ENCODE results near the gene GGA2. TPM values are rescaled to one million over a fixed set of nuclear protein-coding genes. Genes with fewer than 3 reads are reported as not detected.

GGA2 gene
- total RNA-seq, 3 donors from 2014 or later = 37.9 to 62.6 (median 47.6) TPM

- H3K9me3 ChIP-seq = no peaks in the 10 kb centered on the region
- intact Hi-C loops (cut with DNase I, micrococcal nuclease) = no loop called here
- DNase-seq (peak in 1 of 3 donors; percentile 39), ATAC-seq (peak; percentile 56)
- peaks cover 13% of the 10 kb centered on the region for H3K4me1 ChIP-seq (ENCODE audit: low read depth)
- H3K4me3 ChIP-seq = peak overlapping the region; percentile 81
- no peak for TF ChIP-seq CTCF (IDR thresholded peaks at IDR 0.05)
- no peaks in the 10 kb centered on the region for H3K36me3 ChIP-seq (ENCODE audit: low read depth)
Observed at GRCh38 chr16:23509782-23510163, 521 bp downstream of the GGA2 start.

- ATAC-seq = no peak
- intact Hi-C loops (cut with DNase I, micrococcal nuclease) = no loop called here
- no peak for TF ChIP-seq CTCF (IDR thresholded peaks at IDR 0.05)
- Histone ChIP-seq H3K4me3 (peak overlapping the region; percentile 81), H3K36me3 (ENCODE audit: low read depth) (no peaks in the 10 kb centered on the region), H3K4me1 (ENCODE audit: low read depth) (peaks cover 13% of the 10 kb centered on the region), H3K9me3 (no peaks in the 10 kb centered on the region)
- DNase-seq = no peak
Observed at GRCh38 chr16:23509441-23509754, 896 bp downstream of the GGA2 start.

GRCh38 chr16:23508589-23509440 lies 1.5 kb downstream of the GGA2 start:
- DNase-seq (peak in 2 of 3 donors; percentile 42 to 44), ATAC-seq (peak; percentile 15)
- intact Hi-C loops (cut with DNase I, micrococcal nuclease) = no loop called here

GRCh38 chr16:23506606-23506994 lies 3.7 kb downstream of the GGA2 start:
- no peak for TF ChIP-seq CTCF (IDR thresholded peaks at IDR 0.05)
- Histone ChIP-seq H3K36me3 (ENCODE audit: low read depth) (no peaks in the 10 kb centered on the region), H3K4me1 (ENCODE audit: low read depth) (peaks cover 13% of the 10 kb centered on the region), H3K9me3 (no peaks in the 10 kb centered on the region), H3K4me3 (no peak overlapping the region)
- DNase-seq (no peak), ATAC-seq (no peak)
- intact Hi-C loops (cut with DNase I, micrococcal nuclease) = no loop called here

More at GRCh38 chr16:23508589-23509440, 1.5 kb downstream of the GGA2 start:
- Histone ChIP-seq H3K9me3 (no peaks in the 10 kb centered on the region), H3K36me3 (ENCODE audit: low read depth) (no peaks in the 10 kb centered on the region), H3K4me3 (peak overlapping the region; percentile 9), H3K4me1 (ENCODE audit: low read depth) (peaks cover 13% of the 10 kb centered on the region)
- no peak for TF ChIP-seq CTCF (IDR thresholded peaks at IDR 0.05)

- peaks cover 13% of the 10 kb centered on the region for H3K4me1 ChIP-seq (ENCODE audit: low read depth)
- no peaks in the 10 kb centered on the region for H3K36me3 ChIP-seq (ENCODE audit: low read depth)
- no peaks in the 10 kb centered on the region for H3K9me3 ChIP-seq
- no peak for DNase-seq
- no peak overlapping the region for H3K4me3 ChIP-seq
- TF ChIP-seq CTCF (IDR thresholded peaks at IDR 0.05) = no peak
- intact Hi-C loops (cut with DNase I, micrococcal nuclease) = no loop called here
- no peak for ATAC-seq
Observed at GRCh38 chr16:23505671-23506605, 4.4 kb downstream of the GGA2 start.

Data from mucosa of descending colon (tissue), 3 donors.